H1 (cell line): ENCODE data around the gene C1QL3. TPM values are rescaled to one million over a fixed set of nuclear protein-coding genes. Genes with fewer than 3 reads are reported as not detected.

ENCODE experiments used
- CTCF ChIA-PET: fragments of 300-600 bp; sonication (Branson Sonifier 250); formaldehyde crosslinking; loops from one replicate; lab custom pipeline; 2021; ENCODE audit not compliant: partially characterized antibody; lab: Charles Lee
- POLR2A ChIA-PET: fragments of 300-600 bp; sonication (Branson Sonifier 250); formaldehyde crosslinking; loops from one replicate; lab custom pipeline; 2021; ENCODE audit warnings: inconsistent platforms; ENCODE audit not compliant: partially characterized antibody; lab: Charles Lee
- DNase-seq, 2 experiments: peaks; one replicate each; pipeline versions ENCODE4 v3.0.0 to v3.0.0-alpha.2; 2010 to 2022; ENCODE audit warnings: low spot score in 2 of 2, low read depth in 1 of 2, mixed read lengths in 1 of 2
- FAIRE-seq: peaks from 2 replicates; lab custom pipeline; 2011; peaks lifted over from hg19 to GRCh38; lab: Jason Lieb, UNC
- H2AFZ ChIP-seq: 2 replicates; pipeline ENCODE4 v1.8.1; 2012; ENCODE audit warnings: low read length, inconsistent platforms
- H2AK5ac ChIP-seq: 2 replicates; pipeline ENCODE4 v1.6.1; 2013; ENCODE audit warnings: low read depth, low read length
- H2BK120ac ChIP-seq: replicated peaks from 2 replicates; pipeline ENCODE3; 2013; ENCODE audit warnings: low read depth, low read length, inconsistent platforms
- H2BK12ac ChIP-seq: 2 replicates; pipeline ENCODE4 v1.6.1; 2013; ENCODE audit warnings: low read depth, low read length
- H2BK15ac ChIP-seq: 2 replicates; pipeline ENCODE4 v1.6.1; 2013; ENCODE audit warnings: low read length
- H2BK20ac ChIP-seq: 2 replicates; pipeline ENCODE4 v1.6.1; 2013; ENCODE audit warnings: low read length
- H2BK5ac ChIP-seq: 2 replicates; pipeline ENCODE4 v1.6.1; 2013; ENCODE audit warnings: low read depth, low read length
- H3K14ac ChIP-seq: 2 replicates; pipeline ENCODE4 v1.6.1; 2013; ENCODE audit warnings: inconsistent platforms; ENCODE audit not compliant: insufficient read length
- H3K18ac ChIP-seq: 2 replicates; pipeline ENCODE4 v1.6.1; 2013; ENCODE audit warnings: low read length; ENCODE audit errors: extremely low read depth
- H3K23ac ChIP-seq: 2 replicates; pipeline ENCODE4 v1.6.1; 2013; ENCODE audit warnings: inconsistent platforms; ENCODE audit not compliant: insufficient read length
- H3K23me2 ChIP-seq: 2 replicates; pipeline ENCODE4 v1.6.1; 2013; ENCODE audit warnings: low read depth, low read length
- H3K27ac ChIP-seq: 2 replicates; pipeline ENCODE4 v1.6.1; 2011; ENCODE audit warnings: low read depth, low read length, inconsistent platforms
- H3K27me3 ChIP-seq, 4 experiments: replicated peaks in 1 of 4; 1 replicate in 1 of 4; 2 replicates in 3 of 4; pipeline versions ENCODE4 v1.6.1 to v1.8.1; 2011 to 2013; ENCODE audit warnings: low read length in 3 of 4, mild to moderate bottlenecking in 3 of 4, inconsistent platforms in 2 of 4, mixed read lengths in 2 of 4, moderate library complexity in 1 of 4; ENCODE audit not compliant: control insufficient read depth in 3 of 4, insufficient read depth in 3 of 4; ENCODE audit errors: extremely low read depth in 1 of 4
- H3K36me3 ChIP-seq, 4 experiments: 2 replicates each; pipeline versions ENCODE4 v1.6.1 to v1.8.1; 2011 to 2013; ENCODE audit warnings: mild to moderate bottlenecking in 4 of 4, low read length in 3 of 4, moderate library complexity in 2 of 4, control low read depth in 1 of 4, inconsistent platforms in 1 of 4; ENCODE audit not compliant: insufficient read depth in 4 of 4, control insufficient read depth in 2 of 4
- H3K4ac ChIP-seq: replicated peaks from 2 replicates; pipeline ENCODE3; 2013; ENCODE audit warnings: low read length, low read depth, mixed read lengths, inconsistent platforms; ENCODE audit not compliant: insufficient read length
- H3K4me1 ChIP-seq, 4 experiments: replicated peaks in 1 of 4; 1 replicate in 1 of 4; 2 replicates in 3 of 4; pipeline versions ENCODE4 v1.6.1 to v1.8.1; 2011 to 2013; ENCODE audit warnings: low read length in 3 of 4, inconsistent platforms in 2 of 4, mixed read lengths in 1 of 4; ENCODE audit not compliant: insufficient read depth in 4 of 4, control insufficient read depth in 3 of 4
- H3K4me2 ChIP-seq, 2 experiments: 2 replicates each; pipeline versions ENCODE4 v1.6.1 to v1.8.1; 2011 to 2013; ENCODE audit warnings: low read depth in 2 of 2, low read length in 2 of 2, control low read depth in 1 of 2, inconsistent platforms in 1 of 2, mild to moderate bottlenecking in 1 of 2; ENCODE audit not compliant: insufficient read depth in 1 of 2
- H3K4me3 ChIP-seq, 4 experiments: fragments of 200-600, 300-600 bp in 1 of 4; sonication (generic), shearing (Covaris generic), sonication (Bioruptor Twin) in 1 of 4; 2 replicates each; pipeline versions ENCODE4 v1.5.1 to v1.8.1; 2011 to 2016; ENCODE audit warnings: low read length in 4 of 4, low read depth in 3 of 4, control low read depth in 2 of 4, inconsistent platforms in 2 of 4, mild to moderate bottlenecking in 2 of 4, mixed read lengths in 1 of 4, moderate library complexity in 1 of 4; ENCODE audit not compliant: insufficient read depth in 2 of 4; ENCODE audit errors: extremely low read depth in 1 of 4
- H3K56ac ChIP-seq: replicated peaks from 2 replicates; pipeline ENCODE3; 2013; ENCODE audit warnings: low read depth, mild to moderate bottlenecking, mixed read lengths, low read length, inconsistent platforms; ENCODE audit not compliant: insufficient read length
- H3K79me1 ChIP-seq: 2 replicates; pipeline ENCODE4 v1.6.1; 2013; ENCODE audit warnings: low read depth, low read length, control low read depth
- H3K79me2 ChIP-seq, 2 experiments: 2 replicates each; pipeline versions ENCODE4 v1.6.1 to v1.8.1; 2012 to 2013; ENCODE audit warnings: low read length in 2 of 2, mild to moderate bottlenecking in 2 of 2, inconsistent platforms in 1 of 2; ENCODE audit not compliant: insufficient read depth in 2 of 2, control insufficient read depth in 1 of 2
- H3K9ac ChIP-seq, 4 experiments: replicated peaks in 1 of 4; 1 replicate in 1 of 4; 2 replicates in 3 of 4; pipeline versions ENCODE4 v1.6.1 to v1.8.1; 2011 to 2013; ENCODE audit warnings: low read depth in 3 of 4, low read length in 3 of 4, control low read depth in 2 of 4, mild to moderate bottlenecking in 2 of 4, moderate library complexity in 2 of 4, inconsistent platforms in 1 of 4; ENCODE audit errors: extremely low read depth in 1 of 4
- H3K9me3 ChIP-seq, 2 experiments: 2 replicates each; pipeline versions ENCODE4 v1.6.1 to v1.8.1; 2012 to 2013; ENCODE audit warnings: mild to moderate bottlenecking in 2 of 2, moderate library complexity in 2 of 2, control low read depth in 1 of 2, inconsistent platforms in 1 of 2, low read depth in 1 of 2, low read length in 1 of 2, mixed read lengths in 1 of 2; ENCODE audit not compliant: insufficient read depth in 2 of 2
- H4K20me1 ChIP-seq, 2 experiments: replicated peaks in 1 of 2; 2 replicates each; pipeline versions ENCODE3 to v1.8.1; 2011 to 2013; ENCODE audit warnings: inconsistent platforms in 2 of 2, low read length in 2 of 2, mild to moderate bottlenecking in 1 of 2; ENCODE audit not compliant: insufficient read depth in 2 of 2, control insufficient read depth in 1 of 2
- H4K5ac ChIP-seq: 2 replicates; pipeline ENCODE4 v1.6.1; 2013; ENCODE audit warnings: low read length, low read depth, mixed read lengths, inconsistent platforms; ENCODE audit not compliant: insufficient read length
- H4K8ac ChIP-seq: 2 replicates; pipeline ENCODE4 v1.8.0; 2013; ENCODE audit warnings: mild to moderate bottlenecking, moderate library complexity, low read length, inconsistent platforms; ENCODE audit not compliant: insufficient read depth; ENCODE audit errors: extremely low read depth
- H4K91ac ChIP-seq: replicated peaks from 2 replicates; pipeline ENCODE3; 2013; ENCODE audit warnings: low read length, mixed read lengths, inconsistent platforms; ENCODE audit not compliant: insufficient read length
- ATF3 ChIP-seq: IDR thresholded peaks from 2 replicates; pipeline ENCODE4 v1.6.1; 2011; ENCODE audit warnings: low read depth, mild to moderate bottlenecking, low read length; ENCODE audit not compliant: insufficient read depth
- CHD2 ChIP-seq: IDR thresholded peaks from 2 replicates; pipeline ENCODE4 v1.6.1; 2012; ENCODE audit warnings: low read length, improper control_type of control experiment
- E2F6 ChIP-seq: IDR thresholded peaks from 2 replicates; pipeline ENCODE4 v1.6.1; 2012; ENCODE audit warnings: inconsistent platforms
- JUN ChIP-seq: IDR thresholded peaks from 2 replicates; pipeline ENCODE4 v1.6.1; 2011; ENCODE audit warnings: low read depth, mild to moderate bottlenecking, improper control_type of control experiment, low read length
- NRF1 ChIP-seq: IDR thresholded peaks from 2 replicates; pipeline ENCODE4 v1.6.1; 2011; ENCODE audit warnings: mild to moderate bottlenecking, low read depth, low read length, improper control_type of control experiment
- POU5F1 ChIP-seq: IDR thresholded peaks from 2 replicates; pipeline ENCODE4 v1.6.1; 2011; ENCODE audit warnings: low read depth, mild to moderate bottlenecking, low read length, moderate library complexity
- RAD21 ChIP-seq, 2 experiments: IDR thresholded peaks in 1 of 2; conservative IDR thresholded peaks in 1 of 2; 2 replicates each; pipeline ENCODE4 v1.6.1; 2011; ENCODE audit warnings: low read depth in 2 of 2, low read length in 2 of 2, improper control_type of control experiment in 1 of 2, inconsistent platforms in 1 of 2, mild to moderate bottlenecking in 1 of 2, moderate library complexity in 1 of 2
- RNF2 ChIP-seq: fragments of 200-900, 300-1000 bp; sonication (generic); IDR thresholded peaks from 2 replicates; pipeline ENCODE4 v1.7.1; 2016; ENCODE audit warnings: borderline replicate concordance, low read depth, mild to moderate bottlenecking, antibody characterized with exemption, low read length; ENCODE audit not compliant: poor library complexity, severe bottlenecking; ENCODE audit errors: missing control alignments
- RXRA ChIP-seq: IDR thresholded peaks from 2 replicates; pipeline ENCODE4 v1.6.1; 2011; ENCODE audit warnings: low read depth, mild to moderate bottlenecking, low read length, moderate library complexity; ENCODE audit not compliant: insufficient read depth
- SIRT6 ChIP-seq: IDR thresholded peaks from one replicate; pipeline ENCODE4 v1.7.1; 2012; ENCODE audit warnings: low read length, inconsistent platforms
- WGBS, 2 experiments: shearing (Covaris generic) in 1 of 2; methylation state at CpG; one replicate each; pipeline versions ENCODE4 v1.1.6 to v1.1.7; 2013 to 2015; ENCODE audit warnings: low lambda C conversion rate in 2 of 2, mixed read lengths in 2 of 2, inconsistent platforms in 1 of 2, low coverage in 1 of 2, missing lambda C conversion rate in 1 of 2; ENCODE audit not compliant: insufficient replicate concordance in 2 of 2, insufficient coverage in 1 of 2, insufficient read length in 1 of 2; ENCODE audit errors: extremely low coverage in 1 of 2, missing lambda C conversion rate in 1 of 2; 5-methylcytosine and 5-hydroxymethylcytosine counted together
- polyA plus RNA-seq, 7 experiments: library from polyadenylated mRNA; depleted of rRNA in 3 of 7; stranded (reverse) in 5 of 7; unstranded in 2 of 7; fragments of >200 nt in 5 of 7; fragments of 200-250 nt in 2 of 7; gene quantifications; 1 replicate in 5 of 7; 2 replicates in 1 of 7; 4 replicates in 1 of 7; pipeline versions ENCODE4 v1.2.1 to v1.2.3, GENCODE V29; 2011 to 2013; ENCODE audit warnings: missing spikeins in 2 of 7, mixed read lengths in 2 of 7
- total RNA-seq: library from RNA; stranded (reverse); fragmentation: NEBNext Ultra II Directional; extraction: Animal tissue kit (Norgen Biotek cat#: 25700); gene quantifications from 2 replicates; pipeline ENCODE4 v1.2.1, GENCODE V29; 2021
- TF ChIP-seq, protein P1 (sequence below): IDR thresholded peaks from 2 replicates; pipeline ENCODE4 v1.6.1; 2012; ENCODE audit warnings: inconsistent platforms

C1QL3 gene
- total and polyA plus RNA-seq, 2 of the 8 experiments (the other 6 are each of a cell fraction or from before 2014, with no cell fraction given): 1.0 to 1.8 TPM

DNA sequence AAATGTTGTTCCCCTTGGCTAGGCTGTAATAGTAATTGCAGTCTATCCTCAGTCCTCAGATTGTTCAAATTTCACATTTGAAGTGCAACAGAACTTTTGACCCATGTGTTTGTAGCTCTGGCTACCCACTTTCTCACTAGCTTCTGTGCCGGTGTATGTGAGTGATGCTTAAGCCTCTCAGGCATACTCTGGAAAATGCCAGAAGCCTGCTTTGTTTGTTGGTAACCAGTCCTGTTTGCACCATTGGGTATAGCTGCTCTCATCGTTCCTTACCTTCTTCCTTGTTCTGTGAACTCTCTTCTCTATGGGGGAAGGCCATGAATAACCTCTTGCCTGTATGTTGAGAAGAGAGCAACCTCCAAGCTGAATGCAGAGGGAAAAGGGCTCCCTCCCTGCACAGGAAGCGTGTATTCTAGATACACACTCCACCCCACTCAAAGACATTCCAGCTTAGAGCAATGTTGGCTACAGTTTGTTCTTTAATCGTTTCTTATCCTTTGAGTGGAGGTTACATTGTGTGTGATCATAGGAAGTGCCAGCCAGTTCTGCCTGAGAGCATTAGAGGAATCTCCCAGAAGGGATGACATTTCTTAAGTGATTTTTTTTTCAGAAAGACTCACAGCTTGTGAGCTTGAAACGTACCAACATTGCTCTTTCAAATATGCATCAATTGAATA is 40.5 kb downstream of the C1QL3 start:
- ChIA-PET POLR2A (no interaction called here), CTCF (interaction anchor here (0.9 to 2.2 kb wide), 4 partner anchors 9 to 64 kb away, joined by 3 to 12 read pairs (median 6); no protein-coding TSS in a partner anchor)
- DNase-seq (no peak), FAIRE-seq (no peak)
- no peak overlapping the region for H3K18ac ChIP-seq
- 77% methylated on average over 5 of the region's 5 CpGs; no CpG with 5 or more reads in 1 of the 2 experiments for WGBS, 2 experiments
- no peaks in the 10 kb centered on the region for H3K36me3 ChIP-seq
- no peak overlapping the region for H3K23ac ChIP-seq
- no peak overlapping the region for H2BK20ac ChIP-seq
- H3K27ac ChIP-seq: no peak overlapping the region
- H4K20me1 ChIP-seq: no peaks in the 10 kb centered on the region
- H3K4me1 ChIP-seq: no peaks in the 10 kb centered on the region
- no peak overlapping the region for H4K5ac ChIP-seq
- H3K79me1 ChIP-seq: no peaks in the 10 kb centered on the region
- peaks cover 0 to 1% (median 0%) of the 10 kb centered on the region in 4 experiments; a peak in 1 of 7 replicates for H3K27me3 ChIP-seq
- H3K4ac ChIP-seq: no peak overlapping the region
- H3K14ac ChIP-seq: no peak overlapping the region
- no peak overlapping the region for H3K56ac ChIP-seq
- H3K79me2 ChIP-seq: no peaks in the 10 kb centered on the region
- H3K4me3 ChIP-seq: no peak overlapping the region
- H2AK5ac ChIP-seq: no peak overlapping the region
- no peak overlapping the region for H4K91ac ChIP-seq
- no peak overlapping the region for H2AFZ ChIP-seq
- H2BK12ac ChIP-seq: no peak overlapping the region
- no peak overlapping the region for H2BK120ac ChIP-seq
- H3K23me2 ChIP-seq: no peaks in the 10 kb centered on the region
- no peak overlapping the region for H2BK5ac ChIP-seq
- H4K8ac ChIP-seq: no peak overlapping the region
- H2BK15ac ChIP-seq: no peak overlapping the region
- no peak overlapping the region for H3K4me2 ChIP-seq
- no peak overlapping the region for H3K9ac ChIP-seq
- H3K9me3 ChIP-seq: no peaks in the 10 kb centered on the region
- TF ChIP-seq RAD21 (IDR thresholded peaks at IDR 0.05 in 1 of 2, conservative IDR thresholded peaks at IDR 0.05 in 1 of 2; ENCODE audit: low read depth in 2 of 2, low read length in 2 of 2) (no peak), RNF2 (no peak), ATF3 (no peak), JUN (no peak), SIRT6 (no peak), RXRA (no peak), NRF1 (no peak), POU5F1 (no peak), E2F6 (no peak), CHD2 (no peak)
- TF ChIP-seq, protein P1, sequence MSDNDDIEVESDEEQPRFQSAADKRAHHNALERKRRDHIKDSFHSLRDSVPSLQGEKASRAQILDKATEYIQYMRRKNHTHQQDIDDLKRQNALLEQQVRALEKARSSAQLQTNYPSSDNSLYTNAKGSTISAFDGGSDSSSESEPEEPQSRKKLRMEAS: no peak
